Measurements from ENCODE around the gene DPP6.

Gene DPP6

GRCh38 chr7:154914996-154915380 lies 862.8 kb downstream of the DPP6 start:
- H3K4me1 ChIP-seq (ENCODE audit: control extremely low read depth in 1 of 4, control insufficient read depth in 4 of 4, insufficient read depth in 4 of 4, low read length in 3 of 4) = peaks cover 0 to 12% (median 5%) of the 10 kb centered on the region in 4 experiments
- POLR2A ChIA-PET = interaction anchor here (0.7 kb wide), 1 partner anchor 12 kb away, joined by 3 read pairs; no protein-coding TSS in a partner anchor
- H3K27ac ChIP-seq (ENCODE audit: insufficient read depth in 1 of 2, low read depth in 1 of 2, low read length in 2 of 2, poor library complexity in 1 of 2, severe bottlenecking in 2 of 2) = no peak overlapping the region
- peaks cover 0 to 7% (median 4%) of the 10 kb centered on the region in 5 experiments for H3K9me3 ChIP-seq (ENCODE audit: control extremely low read depth in 1 of 5, control insufficient read depth in 4 of 5, insufficient read depth in 2 of 5, low read depth in 1 of 5, low read length in 4 of 5)
- no peaks in the 10 kb centered on the region for H3K36me3 ChIP-seq (ENCODE audit: control insufficient read depth in 4 of 4, insufficient read depth in 4 of 4, low read length in 3 of 4)
- peak; percentile 21 to 72 (median 59) for DNase-seq
- 78% methylated on average over 13 of the region's 18 CpGs for WGBS (ENCODE audit: insufficient coverage)
- peak overlapping the region in 1 of 7 experiments; percentile 51 for H3K4me3 ChIP-seq (ENCODE audit: control insufficient read depth in 1 of 7, extremely low read depth in 1 of 7, insufficient read depth in 4 of 7, low read depth in 2 of 7, low read length in 6 of 7)
- CTCF ChIA-PET = interaction anchor here (0.6 to 7.9 kb wide), 11 partner anchors 8 to 466 kb away, joined by 3 to 49 read pairs (median 4); no protein-coding TSS in a partner anchor
- H3K27me3 ChIP-seq (replicated peaks in 2 of 5; ENCODE audit: control insufficient read depth in 4 of 5, insufficient read depth in 5 of 5, low read length in 4 of 5) = peaks cover 0 to 40% (median 22%) of the 10 kb centered on the region in 5 experiments

- ChIA-PET POLR2A (no interaction called here), CTCF (interaction anchor here (0.6 to 7.9 kb wide), 6 partner anchors 13 to 466 kb away, joined by 3 to 49 read pairs (median 4); no protein-coding TSS in a partner anchor)
- H3K9me3 ChIP-seq (ENCODE audit: control extremely low read depth in 1 of 5, control insufficient read depth in 4 of 5, insufficient read depth in 2 of 5, low read depth in 1 of 5, low read length in 4 of 5) = peaks cover 0 to 7% (median 4%) of the 10 kb centered on the region in 5 experiments
- no peak overlapping the region for H3K4me3 ChIP-seq (ENCODE audit: control insufficient read depth in 1 of 7, extremely low read depth in 1 of 7, insufficient read depth in 4 of 7, low read depth in 2 of 7, low read length in 6 of 7)
- WGBS (ENCODE audit: insufficient coverage) = 100% methylated on average over 4 of the region's 4 CpGs
- DNase-seq = no peak
- H3K4me1 ChIP-seq (ENCODE audit: control extremely low read depth in 1 of 4, control insufficient read depth in 4 of 4, insufficient read depth in 4 of 4, low read length in 3 of 4) = peaks cover 0 to 12% (median 5%) of the 10 kb centered on the region in 4 experiments
- no peak overlapping the region for H3K27ac ChIP-seq (ENCODE audit: insufficient read depth in 1 of 2, low read depth in 1 of 2, low read length in 2 of 2, poor library complexity in 1 of 2, severe bottlenecking in 2 of 2)
- peaks cover 0 to 37% (median 23%) of the 10 kb centered on the region in 5 experiments for H3K27me3 ChIP-seq (replicated peaks in 2 of 5; ENCODE audit: control insufficient read depth in 4 of 5, insufficient read depth in 5 of 5, low read length in 4 of 5)
- no peaks in the 10 kb centered on the region for H3K36me3 ChIP-seq (ENCODE audit: control insufficient read depth in 4 of 4, insufficient read depth in 4 of 4, low read length in 3 of 4)
Observed at GRCh38 chr7:154915600-154915999, 863.4 kb downstream of the DPP6 start.

- Histone ChIP-seq H3K9me3 (ENCODE audit: control extremely low read depth in 1 of 5, control insufficient read depth in 4 of 5, insufficient read depth in 2 of 5, low read depth in 1 of 5, low read length in 4 of 5) (peaks cover 0 to 1% (median 0%) of the 10 kb centered on the region in 5 experiments), H3K36me3 (ENCODE audit: control insufficient read depth in 4 of 4, insufficient read depth in 4 of 4, low read length in 3 of 4) (no peaks in the 10 kb centered on the region), H3K4me1 (ENCODE audit: control extremely low read depth in 1 of 4, control insufficient read depth in 4 of 4, insufficient read depth in 4 of 4, low read length in 3 of 4) (peaks cover 0 to 12% (median 5%) of the 10 kb centered on the region in 4 experiments), H3K4me3 (ENCODE audit: control insufficient read depth in 1 of 7, extremely low read depth in 1 of 7, insufficient read depth in 4 of 7, low read depth in 2 of 7, low read length in 6 of 7) (no peak overlapping the region), H3K27me3 (replicated peaks in 2 of 5; ENCODE audit: control insufficient read depth in 4 of 5, insufficient read depth in 5 of 5, low read length in 4 of 5) (peaks cover 0 to 37% (median 21%) of the 10 kb centered on the region in 5 experiments), H3K27ac (ENCODE audit: insufficient read depth in 1 of 2, low read depth in 1 of 2, low read length in 2 of 2, poor library complexity in 1 of 2, severe bottlenecking in 2 of 2) (no peak overlapping the region)
- WGBS (ENCODE audit: insufficient coverage) = 93% methylated on average over 14 of the region's 14 CpGs
- no peak for DNase-seq
- ChIA-PET POLR2A (no interaction called here), CTCF (interaction anchor here (7.9 kb wide), 1 partner anchor 12 kb away, joined by 49 read pairs; no protein-coding TSS in a partner anchor)
Observed at GRCh38 chr7:154916381-154916780, 864.2 kb downstream of the DPP6 start.

GRCh38 chr7:154916856-154917807 lies 864.9 kb downstream of the DPP6 start:
- Histone ChIP-seq H3K36me3 (ENCODE audit: control insufficient read depth in 4 of 4, insufficient read depth in 4 of 4, low read length in 3 of 4) (no peaks in the 10 kb centered on the region), H3K27ac (ENCODE audit: insufficient read depth in 1 of 2, low read depth in 1 of 2, low read length in 2 of 2, poor library complexity in 1 of 2, severe bottlenecking in 2 of 2) (no peak overlapping the region), H3K4me1 (ENCODE audit: control extremely low read depth in 1 of 4, control insufficient read depth in 4 of 4, insufficient read depth in 4 of 4, low read length in 3 of 4) (peaks cover 0 to 12% (median 5%) of the 10 kb centered on the region in 4 experiments), H3K27me3 (replicated peaks in 2 of 5; ENCODE audit: control insufficient read depth in 4 of 5, insufficient read depth in 5 of 5, low read length in 4 of 5) (peaks cover 0 to 37% (median 21%) of the 10 kb centered on the region in 5 experiments), H3K4me3 (ENCODE audit: control insufficient read depth in 1 of 7, extremely low read depth in 1 of 7, insufficient read depth in 4 of 7, low read depth in 2 of 7, low read length in 6 of 7) (no peak overlapping the region), H3K9me3 (ENCODE audit: control extremely low read depth in 1 of 5, control insufficient read depth in 4 of 5, insufficient read depth in 2 of 5, low read depth in 1 of 5, low read length in 4 of 5) (peaks cover 0 to 2% (median 0%) of the 10 kb centered on the region in 5 experiments)
- CTCF ChIA-PET = interaction anchor here (7.9 kb wide), 1 partner anchor 11 kb away, joined by 49 read pairs; no protein-coding TSS in a partner anchor
- WGBS (ENCODE audit: insufficient coverage) = 96% methylated on average over 7 of the region's 13 CpGs
- DNase-seq = peak in 1 of 3 donors; percentile 8
- POLR2A ChIA-PET = no interaction called here

- ChIA-PET CTCF (interaction anchor here (7.9 kb wide), 1 partner anchor 11 kb away, joined by 49 read pairs; no protein-coding TSS in a partner anchor), POLR2A (no interaction called here)
- Histone ChIP-seq H3K4me3 (ENCODE audit: control insufficient read depth in 1 of 7, extremely low read depth in 1 of 7, insufficient read depth in 4 of 7, low read depth in 2 of 7, low read length in 6 of 7) (no peak overlapping the region), H3K27ac (ENCODE audit: insufficient read depth in 1 of 2, low read depth in 1 of 2, low read length in 2 of 2, poor library complexity in 1 of 2, severe bottlenecking in 2 of 2) (no peak overlapping the region), H3K36me3 (ENCODE audit: control insufficient read depth in 4 of 4, insufficient read depth in 4 of 4, low read length in 3 of 4) (no peaks in the 10 kb centered on the region), H3K4me1 (ENCODE audit: control extremely low read depth in 1 of 4, control insufficient read depth in 4 of 4, insufficient read depth in 4 of 4, low read length in 3 of 4) (peaks cover 0 to 12% (median 5%) of the 10 kb centered on the region in 4 experiments), H3K27me3 (replicated peaks in 2 of 5; ENCODE audit: control insufficient read depth in 4 of 5, insufficient read depth in 5 of 5, low read length in 4 of 5) (peaks cover 0 to 37% (median 21%) of the 10 kb centered on the region in 5 experiments), H3K9me3 (ENCODE audit: control extremely low read depth in 1 of 5, control insufficient read depth in 4 of 5, insufficient read depth in 2 of 5, low read depth in 1 of 5, low read length in 4 of 5) (peaks cover 0 to 4% (median 2%) of the 10 kb centered on the region in 5 experiments)
- DNase-seq = no peak
- 84% methylated on average over 6 of the region's 7 CpGs for WGBS (ENCODE audit: insufficient coverage)
Observed at GRCh38 chr7:154917808-154918160, 865.6 kb downstream of the DPP6 start.

- Histone ChIP-seq H3K36me3 (ENCODE audit: control insufficient read depth in 4 of 4, insufficient read depth in 4 of 4, low read length in 3 of 4) (no peaks in the 10 kb centered on the region), H3K9me3 (ENCODE audit: control extremely low read depth in 1 of 5, control insufficient read depth in 4 of 5, insufficient read depth in 2 of 5, low read depth in 1 of 5, low read length in 4 of 5) (peaks cover 0 to 4% (median 2%) of the 10 kb centered on the region in 5 experiments), H3K4me3 (ENCODE audit: control insufficient read depth in 1 of 7, extremely low read depth in 1 of 7, insufficient read depth in 4 of 7, low read depth in 2 of 7, low read length in 6 of 7) (no peak overlapping the region), H3K27me3 (replicated peaks in 2 of 5; ENCODE audit: control insufficient read depth in 4 of 5, insufficient read depth in 5 of 5, low read length in 4 of 5) (peaks cover 0 to 37% (median 21%) of the 10 kb centered on the region in 5 experiments), H3K4me1 (ENCODE audit: control extremely low read depth in 1 of 4, control insufficient read depth in 4 of 4, insufficient read depth in 4 of 4, low read length in 3 of 4) (peaks cover 0 to 12% (median 5%) of the 10 kb centered on the region in 4 experiments), H3K27ac (ENCODE audit: insufficient read depth in 1 of 2, low read depth in 1 of 2, low read length in 2 of 2, poor library complexity in 1 of 2, severe bottlenecking in 2 of 2) (no peak overlapping the region)
- no peak for DNase-seq
- ChIA-PET POLR2A (no interaction called here), CTCF (interaction anchor here (7.9 kb wide), 1 partner anchor 10 kb away, joined by 49 read pairs; no protein-coding TSS in a partner anchor)
- 98% methylated on average over 6 of the region's 6 CpGs for WGBS (ENCODE audit: insufficient coverage)
Observed at GRCh38 chr7:154918266-154918665, 866.1 kb downstream of the DPP6 start.
